ENCODE data around the gene B3GNT7.

The B3GNT7 gene

DNA sequence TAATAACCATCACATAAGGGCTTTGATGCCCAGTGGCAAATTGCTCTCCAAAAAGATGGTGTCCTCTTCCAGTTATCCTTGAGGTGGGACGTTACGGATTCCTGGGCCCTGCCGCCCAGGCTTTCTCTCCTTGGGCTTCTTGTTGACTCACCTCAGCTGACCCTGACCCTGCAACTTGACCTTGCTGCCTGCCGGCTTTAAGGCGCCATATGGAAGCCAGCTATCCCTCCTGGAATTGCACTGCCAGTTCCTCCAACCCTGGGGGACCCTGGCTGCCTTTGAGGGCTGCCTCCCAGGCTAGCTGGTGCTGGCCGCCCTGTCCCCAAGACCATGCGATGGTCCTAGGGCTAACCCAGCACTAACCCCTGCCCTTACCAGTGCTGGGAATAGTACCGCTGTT lies 28.3 kb upstream of the B3GNT7 start:
- H3K27ac ChIP-seq = no peak overlapping the region
- TF ChIP-seq, protein P1, sequence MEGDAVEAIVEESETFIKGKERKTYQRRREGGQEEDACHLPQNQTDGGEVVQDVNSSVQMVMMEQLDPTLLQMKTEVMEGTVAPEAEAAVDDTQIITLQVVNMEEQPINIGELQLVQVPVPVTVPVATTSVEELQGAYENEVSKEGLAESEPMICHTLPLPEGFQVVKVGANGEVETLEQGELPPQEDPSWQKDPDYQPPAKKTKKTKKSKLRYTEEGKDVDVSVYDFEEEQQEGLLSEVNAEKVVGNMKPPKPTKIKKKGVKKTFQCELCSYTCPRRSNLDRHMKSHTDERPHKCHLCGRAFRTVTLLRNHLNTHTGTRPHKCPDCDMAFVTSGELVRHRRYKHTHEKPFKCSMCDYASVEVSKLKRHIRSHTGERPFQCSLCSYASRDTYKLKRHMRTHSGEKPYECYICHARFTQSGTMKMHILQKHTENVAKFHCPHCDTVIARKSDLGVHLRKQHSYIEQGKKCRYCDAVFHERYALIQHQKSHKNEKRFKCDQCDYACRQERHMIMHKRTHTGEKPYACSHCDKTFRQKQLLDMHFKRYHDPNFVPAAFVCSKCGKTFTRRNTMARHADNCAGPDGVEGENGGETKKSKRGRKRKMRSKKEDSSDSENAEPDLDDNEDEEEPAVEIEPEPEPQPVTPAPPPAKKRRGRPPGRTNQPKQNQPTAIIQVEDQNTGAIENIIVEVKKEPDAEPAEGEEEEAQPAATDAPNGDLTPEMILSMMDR (IDR thresholded peaks at IDR 0.05) = no peak
- TF ChIP-seq ZFX (IDR thresholded peaks at IDR 0.05; ENCODE audit: borderline replicate concordance) = no peak

- TF ChIP-seq, protein P1 (IDR thresholded peaks at IDR 0.05) = no peak
- no peak for TF ChIP-seq ZFX (IDR thresholded peaks at IDR 0.05; ENCODE audit: borderline replicate concordance)
- no peak overlapping the region for H3K27ac ChIP-seq
These were observed 25.7 kb upstream of the B3GNT7 start for GRCh38 chr2:231369580-231370428.

GRCh38 chr2:231370429-231370748 lies 25.1 kb upstream of the B3GNT7 start:
- TF ChIP-seq ZFX (IDR thresholded peaks at IDR 0.05; ENCODE audit: borderline replicate concordance) = no peak
- TF ChIP-seq, protein P1 (IDR thresholded peaks at IDR 0.05) = no peak
- no peak overlapping the region for H3K27ac ChIP-seq

DNA sequence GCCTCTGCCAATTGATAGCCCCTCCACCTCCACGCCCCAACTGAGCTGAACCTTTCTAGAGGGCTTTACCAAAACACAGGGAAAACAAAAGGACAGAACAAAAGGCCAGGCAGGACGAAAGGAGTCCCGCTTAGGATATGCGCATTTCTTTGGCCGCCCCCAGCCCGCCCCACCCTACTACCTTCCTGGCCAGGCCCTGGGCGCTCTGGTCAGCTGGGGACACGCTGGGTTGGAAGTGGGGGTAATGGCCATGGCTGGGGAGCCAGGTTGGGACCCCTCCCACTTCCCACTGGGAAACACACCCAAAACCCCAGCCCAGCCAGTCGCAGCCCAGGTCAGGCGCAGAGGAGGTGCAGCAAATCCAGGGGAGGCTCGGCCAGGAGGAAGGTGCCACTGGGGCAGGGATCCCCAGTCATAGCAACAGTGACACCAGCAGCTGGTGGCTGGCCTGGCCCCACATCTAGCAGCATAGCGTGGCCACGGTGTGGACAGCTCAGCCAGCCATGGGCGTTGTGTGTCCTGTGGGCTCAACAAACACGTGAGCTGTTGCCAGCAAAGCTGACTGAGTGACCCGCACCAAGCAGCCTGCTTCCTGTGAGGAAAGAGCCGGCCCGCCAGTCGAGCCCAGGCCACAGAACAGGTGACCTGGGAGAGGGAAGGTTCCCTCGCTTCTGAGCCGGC lies 24.6 kb upstream of the B3GNT7 start:
- TF ChIP-seq, protein P1 (IDR thresholded peaks at IDR 0.05) = no peak
- no peak for TF ChIP-seq ZFX (IDR thresholded peaks at IDR 0.05; ENCODE audit: borderline replicate concordance)

GRCh38 chr2:231371430-231372054 lies 24.0 kb upstream of the B3GNT7 start:
- no peak overlapping the region for H3K27ac ChIP-seq
- TF ChIP-seq, protein P1 (IDR thresholded peaks at IDR 0.05) = no peak
- no peak for TF ChIP-seq ZFX (IDR thresholded peaks at IDR 0.05; ENCODE audit: borderline replicate concordance)

More for the DNA sequence above, 24.6 kb upstream of the B3GNT7 start:
- H3K27ac ChIP-seq = no peak overlapping the region

DNA sequence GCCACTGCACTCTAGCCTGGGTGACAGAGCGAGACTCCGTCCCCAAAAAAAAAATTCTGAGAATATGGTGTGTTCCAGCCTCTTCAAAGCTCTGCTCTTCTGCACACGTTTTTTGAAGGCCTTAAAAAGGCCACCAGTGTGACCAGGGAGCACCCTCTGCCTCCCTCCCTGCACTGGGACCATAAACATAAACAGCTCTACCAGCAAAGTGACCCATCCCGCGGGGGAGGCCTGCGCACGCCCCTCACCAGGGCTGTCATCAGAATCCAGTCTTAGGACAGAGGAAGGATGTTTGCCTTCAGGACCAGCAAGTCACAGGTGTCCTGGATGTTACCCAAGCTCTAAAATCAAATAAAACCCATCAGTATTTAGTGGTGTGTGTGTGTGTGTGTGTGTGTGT lies 23.2 kb upstream of the B3GNT7 start:
- TF ChIP-seq, protein P1 (IDR thresholded peaks at IDR 0.05) = no peak
- no peak for TF ChIP-seq ZFX (IDR thresholded peaks at IDR 0.05; ENCODE audit: borderline replicate concordance)
- no peak overlapping the region for H3K27ac ChIP-seq

Data from 22Rv1 (cell line).